ENCODE results near the gene TLE4. TPM values are rescaled to one million over a fixed set of nuclear protein-coding genes. Genes with fewer than 3 reads are reported as not detected.

The TLE4 gene
- total RNA-seq, 1 experiment from 2014 or later, result 17.9 TPM

- Histone ChIP-seq H3K36me3 (ENCODE audit: low read depth, low read length) (no peaks in the 10 kb centered on the region), H3K27me3 (ENCODE audit: low read length) (no peaks in the 10 kb centered on the region), H3K9me2 (replicated peaks; ENCODE audit: low read length) (no peaks in the 10 kb centered on the region), H3K9ac (ENCODE audit: low read length) (no peak overlapping the region), H3K79me2 (ENCODE audit: low read length) (no peaks in the 10 kb centered on the region), H2AFZ (ENCODE audit: low read length) (no peak overlapping the region), H3K4me2 (ENCODE audit: low read length) (no peak overlapping the region), H3K4me1 (ENCODE audit: insufficient read depth, low read length) (peaks cover 16% of the 10 kb centered on the region), H3K9me3 (ENCODE audit: low read length) (no peaks in the 10 kb centered on the region), H3K27ac (ENCODE audit: low read length) (no peak overlapping the region), H4K20me1 (ENCODE audit: low read length) (no peaks in the 10 kb centered on the region), H3K4me3 (ENCODE audit: low read length) (no peak overlapping the region), H3F3A (ENCODE audit: low read length, unreplicated experiment) (no peaks in the 10 kb centered on the region)
- intact Hi-C loops (cut with micrococcal nuclease), result no loop called here
- POLR2A ChIA-PET (ENCODE audit: unreplicated experiment), result no interaction called here
- TF ChIP-seq EZH2 (IDR thresholded peaks at IDR 0.05; ENCODE audit: low read length, unreplicated experiment), result no peak
- TF ChIP-seq CTCF (conservative IDR thresholded peaks at IDR 0.05; ENCODE audit: low read depth, low read length), result no peak
- TF ChIP-seq EZH2phosphoT487 (IDR thresholded peaks at IDR 0.05; ENCODE audit: borderline replicate concordance, low read length), result no peak
- CTCF ChIA-PET, result no interaction called here
- DNase-seq (no peak), ATAC-seq (no peak)
- no TSS peak for BruUV-seq (replicated peaks)
Observed at GRCh38 chr9:79662537-79662956, 90.8 kb downstream of the TLE4 start.

GRCh38 chr9:79663300-79663699 is 91.5 kb downstream of the TLE4 start:
- intact Hi-C loops (cut with micrococcal nuclease), result no loop called here
- Histone ChIP-seq H3K4me1 (ENCODE audit: insufficient read depth, low read length) (peaks cover 24% of the 10 kb centered on the region), H3K9me2 (replicated peaks; ENCODE audit: low read length) (no peaks in the 10 kb centered on the region), H3K4me3 (ENCODE audit: low read length) (no peak overlapping the region), H3K9me3 (ENCODE audit: low read length) (no peaks in the 10 kb centered on the region), H3K27me3 (ENCODE audit: low read length) (no peaks in the 10 kb centered on the region), H2AFZ (ENCODE audit: low read length) (no peak overlapping the region), H3K9ac (ENCODE audit: low read length) (no peak overlapping the region), H3K27ac (ENCODE audit: low read length) (no peak overlapping the region), H3F3A (ENCODE audit: low read length, unreplicated experiment) (no peaks in the 10 kb centered on the region), H4K20me1 (ENCODE audit: low read length) (no peaks in the 10 kb centered on the region), H3K36me3 (ENCODE audit: low read depth, low read length) (no peaks in the 10 kb centered on the region), H3K79me2 (ENCODE audit: low read length) (no peaks in the 10 kb centered on the region), H3K4me2 (ENCODE audit: low read length) (no peak overlapping the region)
- no peak for TF ChIP-seq EZH2phosphoT487 (IDR thresholded peaks at IDR 0.05; ENCODE audit: borderline replicate concordance, low read length)
- no peak for TF ChIP-seq CTCF (conservative IDR thresholded peaks at IDR 0.05; ENCODE audit: low read depth, low read length)
- no peak for TF ChIP-seq EZH2 (IDR thresholded peaks at IDR 0.05; ENCODE audit: low read length, unreplicated experiment)
- no peak for ATAC-seq
- ChIA-PET CTCF (no interaction called here), POLR2A (ENCODE audit: unreplicated experiment) (interaction anchor here (0.7 kb wide), 1 partner anchor 643 kb away, joined by 6 read pairs; no protein-coding TSS in a partner anchor)
- no TSS peak for BruUV-seq (replicated peaks)
- DNase-seq, result no peak

GRCh38 chr9:79663878-79664277 is 92.1 kb downstream of the TLE4 start:
- no peaks in the 10 kb centered on the region for H3K9me3 ChIP-seq (ENCODE audit: low read length)
- no peaks in the 10 kb centered on the region for H3F3A ChIP-seq (ENCODE audit: low read length, unreplicated experiment)
- CTCF ChIA-PET, result no interaction called here
- H3K27me3 ChIP-seq (ENCODE audit: low read length), result no peaks in the 10 kb centered on the region
- no peak overlapping the region for H3K27ac ChIP-seq (ENCODE audit: low read length)
- POLR2A ChIA-PET (ENCODE audit: unreplicated experiment), result no interaction called here
- no peak for TF ChIP-seq EZH2phosphoT487 (IDR thresholded peaks at IDR 0.05; ENCODE audit: borderline replicate concordance, low read length)
- TF ChIP-seq CTCF (conservative IDR thresholded peaks at IDR 0.05; ENCODE audit: low read depth, low read length), result no peak
- TF ChIP-seq EZH2 (IDR thresholded peaks at IDR 0.05; ENCODE audit: low read length, unreplicated experiment), result no peak
- 0 out of 2 replicates have a peak overlapping the region, but pooled peaks have one; percentile 44 for H3K4me2 ChIP-seq (ENCODE audit: low read length)
- BruUV-seq (replicated peaks), result no TSS peak
- peaks cover 29% of the 10 kb centered on the region for H3K4me1 ChIP-seq (ENCODE audit: insufficient read depth, low read length)
- intact Hi-C loops (cut with micrococcal nuclease), result no loop called here
- no peaks in the 10 kb centered on the region for H4K20me1 ChIP-seq (ENCODE audit: low read length)
- DNase-seq (no peak), ATAC-seq (no peak)
- no peaks in the 10 kb centered on the region for H3K79me2 ChIP-seq (ENCODE audit: low read length)
- H2AFZ ChIP-seq (ENCODE audit: low read length), result no peak overlapping the region
- no peak overlapping the region for H3K4me3 ChIP-seq (ENCODE audit: low read length)
- H3K9ac ChIP-seq (ENCODE audit: low read length), result no peak overlapping the region
- no peaks in the 10 kb centered on the region for H3K9me2 ChIP-seq (replicated peaks; ENCODE audit: low read length)
- no peaks in the 10 kb centered on the region for H3K36me3 ChIP-seq (ENCODE audit: low read depth, low read length)

Data from PC-3 (cell line).